ENCODE data around the gene GPR158.

GPR158 gene

DNA sequence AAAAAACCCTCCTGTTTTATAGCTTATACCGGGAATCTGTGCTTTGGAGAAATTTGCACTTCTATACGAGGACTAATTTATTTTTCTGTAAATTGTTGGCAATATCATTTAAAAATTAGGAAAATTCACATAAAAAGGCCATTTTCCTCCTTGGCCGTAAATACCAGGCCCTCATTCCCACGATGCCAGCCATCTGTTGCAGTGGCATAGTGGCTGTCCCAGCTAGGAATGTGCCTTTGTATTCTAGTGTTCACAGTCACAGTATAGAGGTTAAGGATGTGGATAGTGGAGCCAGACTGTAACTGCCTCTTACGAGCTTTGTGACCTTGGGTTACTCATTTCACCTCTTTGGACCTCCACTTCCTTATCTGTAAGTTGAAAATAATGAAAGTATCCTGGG is 312.5 kb downstream of the GPR158 start:
- no peaks in the 10 kb centered on the region for H3K9me3 ChIP-seq
- no peak overlapping the region for H3K4me3 ChIP-seq
- H3K36me3 ChIP-seq (replicated peaks): no peaks in the 10 kb centered on the region
- H3K27me3 ChIP-seq (ENCODE audit: low read depth): no peaks in the 10 kb centered on the region
- no peak for DNase-seq (ENCODE audit: low spot score in 2 of 2)
- in situ Hi-C loops (cut with MboI; ENCODE audit: low sequenced_read_pairs): no loop called here
- no peaks in the 10 kb centered on the region for H3K4me1 ChIP-seq

DNA sequence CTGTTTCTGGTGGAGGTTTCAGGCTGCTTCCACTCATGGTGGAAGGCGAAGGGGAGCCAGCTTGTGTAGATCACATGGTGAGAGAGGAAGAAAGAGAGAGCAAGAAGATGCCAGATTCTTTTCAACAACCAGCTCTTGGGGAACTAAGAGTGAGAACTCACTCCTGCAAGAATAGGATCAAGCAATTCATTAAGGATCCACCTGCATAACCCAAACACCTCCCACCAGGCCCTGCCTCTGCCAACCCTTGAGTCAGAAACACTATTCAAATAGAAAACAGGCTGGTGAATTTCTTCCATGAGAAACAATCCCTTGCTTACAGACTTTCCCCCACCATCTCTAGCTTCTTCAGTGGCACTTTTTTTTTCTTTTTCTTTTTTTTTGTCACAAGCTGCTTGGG is 317.2 kb downstream of the GPR158 start:
- in situ Hi-C loops (cut with MboI; ENCODE audit: low sequenced_read_pairs): no loop called here
- Histone ChIP-seq H3K9me3 (no peaks in the 10 kb centered on the region), H3K4me1 (no peaks in the 10 kb centered on the region; the same call in 1 of the 2 replicates), H3K27me3 (ENCODE audit: low read depth) (no peaks in the 10 kb centered on the region), H3K4me3 (no peak overlapping the region), H3K36me3 (replicated peaks) (no peaks in the 10 kb centered on the region)
- no peak for DNase-seq (ENCODE audit: low spot score in 2 of 2)

DNA sequence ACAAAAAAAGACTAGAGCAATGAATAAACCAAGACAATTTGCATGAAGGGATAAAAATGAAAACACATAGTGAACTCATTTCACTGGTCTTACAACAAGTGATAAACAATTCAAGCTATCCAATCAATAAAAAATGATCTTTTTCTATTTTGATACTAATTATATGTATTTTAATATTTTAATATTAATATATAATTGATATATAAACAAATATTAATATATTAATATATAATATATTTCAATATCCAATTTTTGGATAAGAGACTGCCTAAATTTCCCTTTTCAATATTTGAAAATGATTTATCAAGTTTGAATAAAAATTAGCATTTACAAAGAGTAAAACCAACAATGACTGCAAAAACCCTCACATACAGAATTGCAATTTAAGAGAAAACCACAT is 317.9 kb downstream of the GPR158 start:
- DNase-seq (ENCODE audit: low spot score in 2 of 2): no peak
- in situ Hi-C loops (cut with MboI; ENCODE audit: low sequenced_read_pairs): no loop called here
- no peaks in the 10 kb centered on the region; the same call in 1 of the 2 replicates for H3K4me1 ChIP-seq
- no peaks in the 10 kb centered on the region for H3K9me3 ChIP-seq
- H3K4me3 ChIP-seq: no peak overlapping the region
- H3K36me3 ChIP-seq (replicated peaks): no peaks in the 10 kb centered on the region
- no peaks in the 10 kb centered on the region for H3K27me3 ChIP-seq (ENCODE audit: low read depth)

DNA sequence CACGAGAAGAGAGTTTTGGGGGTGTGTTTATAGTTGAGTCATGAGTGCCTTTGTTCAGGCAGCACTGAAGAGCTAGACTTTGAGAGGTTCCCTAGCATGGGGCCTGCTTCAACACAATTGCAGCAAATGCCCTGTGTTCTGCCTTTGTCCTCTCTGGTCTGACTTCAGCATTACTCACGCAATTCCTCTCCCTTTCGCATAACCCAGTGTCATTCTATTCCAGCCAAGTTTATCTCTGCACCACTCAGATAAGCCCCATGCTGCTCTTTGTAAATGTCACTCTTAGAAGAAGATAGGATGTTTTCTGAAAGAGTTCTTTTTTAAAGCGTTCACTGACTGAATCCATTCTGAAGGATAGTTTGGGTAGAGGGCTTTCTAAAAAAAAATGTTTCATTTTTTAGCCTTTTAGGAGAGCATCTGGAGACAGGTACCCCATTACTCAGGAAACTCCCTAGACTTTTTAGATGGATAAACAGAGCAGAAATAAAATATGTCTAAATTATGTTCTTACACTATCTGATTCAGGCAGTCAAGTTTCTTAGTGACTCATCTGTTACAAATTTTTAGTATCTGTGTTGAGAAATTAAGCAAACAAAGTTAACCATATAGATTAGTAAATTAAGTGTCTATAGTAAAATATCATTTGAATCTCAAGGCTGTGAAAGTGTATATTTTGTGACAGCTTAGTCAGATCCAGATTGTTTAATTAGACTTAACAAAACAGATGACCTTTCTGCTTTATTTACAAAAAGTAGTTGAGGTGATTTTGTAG is 318.5 kb downstream of the GPR158 start:
- no peaks in the 10 kb centered on the region for H3K36me3 ChIP-seq (replicated peaks)
- in situ Hi-C loops (cut with MboI; ENCODE audit: low sequenced_read_pairs): no loop called here
- H3K4me3 ChIP-seq: no peak overlapping the region
- DNase-seq (ENCODE audit: low spot score in 2 of 2): peak; percentile 22 to 36
- H3K27me3 ChIP-seq (ENCODE audit: low read depth): no peaks in the 10 kb centered on the region
- no peaks in the 10 kb centered on the region; the same call in 1 of the 2 replicates for H3K4me1 ChIP-seq
- no peaks in the 10 kb centered on the region for H3K9me3 ChIP-seq

DNA sequence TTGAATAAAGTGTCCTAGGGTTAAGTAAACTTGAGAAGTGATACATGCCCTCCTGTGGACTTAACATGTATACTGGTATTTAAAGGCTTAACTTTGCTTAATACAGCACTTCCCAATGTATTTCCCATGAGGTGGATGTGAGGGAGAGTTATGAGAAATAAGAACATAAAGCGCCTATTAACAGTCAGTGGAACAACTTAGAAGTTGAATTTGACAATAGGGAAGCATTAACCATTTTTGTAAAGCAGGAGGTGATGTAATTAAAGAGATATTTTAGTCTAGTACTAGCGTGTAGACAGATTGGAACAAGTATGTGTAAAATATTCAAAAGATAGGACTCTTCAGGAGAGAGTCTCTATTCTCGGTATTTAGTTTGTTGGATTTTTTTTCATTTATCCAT is 322.4 kb downstream of the GPR158 start:
- no peak for DNase-seq (ENCODE audit: low spot score in 2 of 2)
- Histone ChIP-seq H3K27me3 (ENCODE audit: low read depth) (no peaks in the 10 kb centered on the region), H3K4me3 (no peak overlapping the region), H3K36me3 (replicated peaks) (no peaks in the 10 kb centered on the region), H3K9me3 (no peaks in the 10 kb centered on the region), H3K4me1 (no peaks in the 10 kb centered on the region; the same call in 1 of the 2 replicates)
- in situ Hi-C loops (cut with MboI; ENCODE audit: low sequenced_read_pairs): no loop called here

DNA sequence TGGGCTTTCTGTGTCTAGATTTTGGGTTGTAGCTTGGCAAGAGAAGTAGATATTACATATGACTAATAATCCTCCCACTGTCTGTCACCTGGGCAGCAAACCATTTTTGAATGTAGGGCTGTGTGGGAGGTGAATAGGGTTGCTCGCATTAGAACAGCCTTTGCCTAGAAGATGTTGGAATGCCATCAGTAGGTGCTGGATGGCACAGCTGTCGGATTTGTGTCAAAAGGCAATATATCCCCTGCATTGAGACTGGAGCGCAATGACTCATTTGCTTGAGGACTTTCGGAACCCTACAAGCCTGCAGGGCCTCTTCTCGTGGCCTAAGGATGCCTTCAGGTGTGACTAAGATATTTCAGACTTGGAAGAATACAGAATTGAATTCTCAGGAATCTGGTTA is 323.8 kb downstream of the GPR158 start:
- no peaks in the 10 kb centered on the region for H3K27me3 ChIP-seq (ENCODE audit: low read depth)
- in situ Hi-C loops (cut with MboI; ENCODE audit: low sequenced_read_pairs): no loop called here
- no peaks in the 10 kb centered on the region for H3K4me1 ChIP-seq
- no peak overlapping the region for H3K4me3 ChIP-seq
- H3K9me3 ChIP-seq: no peaks in the 10 kb centered on the region
- no peaks in the 10 kb centered on the region for H3K36me3 ChIP-seq (replicated peaks)
- DNase-seq (ENCODE audit: low spot score in 2 of 2): no peak

DNA sequence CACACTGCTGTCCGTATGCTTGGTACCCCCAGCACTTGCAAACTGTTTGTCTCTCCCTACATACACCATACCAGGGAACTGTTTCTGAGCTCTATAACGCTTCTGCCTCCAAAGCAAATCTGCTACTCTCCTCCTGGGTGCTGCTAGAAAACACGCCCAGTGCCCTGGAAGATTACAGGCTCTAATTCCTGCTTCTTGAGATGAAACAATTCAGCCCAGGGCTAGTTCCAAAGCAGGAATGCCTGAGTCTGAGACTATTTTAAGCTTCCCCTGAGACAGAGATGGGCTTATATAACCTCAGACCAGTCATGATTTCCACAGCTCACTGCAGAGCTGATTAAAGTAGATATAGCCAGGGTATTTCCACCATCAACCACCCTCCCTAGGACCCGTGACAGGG is 327.1 kb downstream of the GPR158 start:
- in situ Hi-C loops (cut with MboI; ENCODE audit: low sequenced_read_pairs): no loop called here
- Histone ChIP-seq H3K4me3 (no peak overlapping the region), H3K4me1 (no peaks in the 10 kb centered on the region), H3K36me3 (replicated peaks) (no peaks in the 10 kb centered on the region), H3K27me3 (ENCODE audit: low read depth) (no peaks in the 10 kb centered on the region), H3K9me3 (no peaks in the 10 kb centered on the region)
- DNase-seq (ENCODE audit: low spot score in 2 of 2): no peak

DNA sequence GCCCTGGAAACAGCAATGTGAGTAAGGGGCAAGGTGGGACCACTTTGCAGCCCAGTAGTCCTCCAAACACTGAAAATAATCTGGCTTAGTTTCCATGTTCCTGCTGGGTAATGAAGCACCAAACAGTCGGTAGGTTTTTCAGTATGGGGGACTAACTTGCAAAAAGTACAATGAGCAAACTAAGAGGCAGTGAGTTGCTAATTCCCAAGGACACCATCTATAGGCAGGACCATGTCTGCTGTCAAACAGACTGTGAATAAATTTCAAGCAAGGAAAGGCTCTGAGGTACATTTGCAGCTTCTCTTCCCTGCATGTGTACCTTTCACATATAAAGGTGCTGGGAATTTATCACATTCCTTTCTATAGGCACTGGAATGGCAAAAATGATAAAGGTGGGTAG is 327.7 kb downstream of the GPR158 start:
- in situ Hi-C loops (cut with MboI; ENCODE audit: low sequenced_read_pairs): no loop called here
- no peaks in the 10 kb centered on the region for H3K4me1 ChIP-seq

DNA sequence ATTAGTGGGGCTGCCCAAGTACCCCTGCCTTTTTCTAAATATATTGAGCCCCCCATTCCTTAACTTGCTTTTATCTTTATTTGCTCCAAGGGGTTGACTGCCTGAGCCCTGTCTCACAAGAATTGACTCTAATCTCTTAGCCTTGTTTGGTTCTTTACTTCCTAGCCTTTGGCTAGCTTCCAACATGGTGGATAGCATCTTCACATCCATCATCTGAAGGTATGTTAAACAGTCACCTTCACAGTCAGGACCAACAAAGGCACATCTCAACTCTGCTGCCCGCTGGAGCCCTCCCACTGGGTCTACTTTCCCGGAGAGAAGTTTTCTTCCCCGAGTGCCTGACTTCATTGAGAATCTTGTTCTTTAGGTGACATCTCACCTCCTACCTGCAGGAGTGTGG is 329.5 kb downstream of the GPR158 start:
- in situ Hi-C loops (cut with MboI; ENCODE audit: low sequenced_read_pairs): no loop called here
- H3K9me3 ChIP-seq: no peaks in the 10 kb centered on the region
- no peak overlapping the region for H3K4me3 ChIP-seq
- no peaks in the 10 kb centered on the region for H3K36me3 ChIP-seq (replicated peaks)
- DNase-seq (ENCODE audit: low spot score in 2 of 2): no peak
- no peaks in the 10 kb centered on the region for H3K27me3 ChIP-seq (ENCODE audit: low read depth)
- H3K4me1 ChIP-seq: no peaks in the 10 kb centered on the region

More for the DNA sequence above, 327.7 kb downstream of the GPR158 start:
- no peaks in the 10 kb centered on the region for H3K9me3 ChIP-seq
- no peak overlapping the region for H3K4me3 ChIP-seq
- no peaks in the 10 kb centered on the region for H3K36me3 ChIP-seq (replicated peaks)
- DNase-seq (ENCODE audit: low spot score in 2 of 2): no peak
- no peaks in the 10 kb centered on the region for H3K27me3 ChIP-seq (ENCODE audit: low read depth)

DNA sequence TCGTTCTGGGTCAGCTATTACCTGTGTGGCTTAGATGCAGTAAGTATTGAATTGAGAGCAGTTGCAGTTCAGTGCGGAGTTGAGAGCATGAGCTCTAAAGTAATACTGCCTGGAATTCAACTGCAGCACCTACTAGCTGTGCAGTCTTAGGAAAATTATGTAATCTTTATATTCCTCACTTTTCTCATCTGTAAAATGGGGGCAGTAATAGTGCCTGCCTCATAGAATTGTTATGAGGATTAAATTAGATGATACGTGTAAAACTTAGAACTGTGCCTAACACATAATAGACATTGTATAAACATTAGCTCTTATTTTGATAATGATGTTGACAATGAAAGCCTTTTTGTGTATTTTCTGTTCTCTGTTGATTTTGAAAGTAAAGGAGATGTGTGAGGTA is 330.0 kb downstream of the GPR158 start:
- Histone ChIP-seq H3K27me3 (ENCODE audit: low read depth) (no peaks in the 10 kb centered on the region), H3K9me3 (no peaks in the 10 kb centered on the region), H3K4me3 (no peak overlapping the region), H3K36me3 (replicated peaks) (no peaks in the 10 kb centered on the region), H3K4me1 (no peaks in the 10 kb centered on the region)
- no peak for DNase-seq (ENCODE audit: low spot score in 2 of 2)
- in situ Hi-C loops (cut with MboI; ENCODE audit: low sequenced_read_pairs): no loop called here

DNA sequence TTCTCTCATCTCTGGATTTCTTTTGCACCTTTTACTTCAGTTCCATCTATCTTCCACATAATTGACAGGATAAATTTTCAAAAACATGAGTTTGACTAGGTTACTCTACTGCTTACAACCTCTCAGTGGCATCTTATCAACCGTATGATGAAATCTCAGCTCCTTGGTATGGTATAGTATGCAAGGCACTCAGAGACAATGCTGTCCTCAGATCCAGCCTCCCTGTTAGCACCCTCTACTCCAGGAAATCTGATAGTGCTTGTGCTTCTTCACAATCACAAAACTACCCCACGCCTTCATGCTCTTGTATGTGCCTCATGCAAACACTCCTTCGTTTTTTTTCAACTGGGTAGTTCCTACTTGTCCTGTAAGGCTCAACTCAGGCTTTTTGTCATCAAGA is 330.7 kb downstream of the GPR158 start:
- H3K36me3 ChIP-seq (replicated peaks): no peaks in the 10 kb centered on the region
- no peak for DNase-seq (ENCODE audit: low spot score in 2 of 2)
- in situ Hi-C loops (cut with MboI; ENCODE audit: low sequenced_read_pairs): no loop called here
- no peaks in the 10 kb centered on the region for H3K4me1 ChIP-seq
- H3K9me3 ChIP-seq: no peaks in the 10 kb centered on the region
- H3K27me3 ChIP-seq (ENCODE audit: low read depth): no peaks in the 10 kb centered on the region
- H3K4me3 ChIP-seq: no peak overlapping the region

DNA sequence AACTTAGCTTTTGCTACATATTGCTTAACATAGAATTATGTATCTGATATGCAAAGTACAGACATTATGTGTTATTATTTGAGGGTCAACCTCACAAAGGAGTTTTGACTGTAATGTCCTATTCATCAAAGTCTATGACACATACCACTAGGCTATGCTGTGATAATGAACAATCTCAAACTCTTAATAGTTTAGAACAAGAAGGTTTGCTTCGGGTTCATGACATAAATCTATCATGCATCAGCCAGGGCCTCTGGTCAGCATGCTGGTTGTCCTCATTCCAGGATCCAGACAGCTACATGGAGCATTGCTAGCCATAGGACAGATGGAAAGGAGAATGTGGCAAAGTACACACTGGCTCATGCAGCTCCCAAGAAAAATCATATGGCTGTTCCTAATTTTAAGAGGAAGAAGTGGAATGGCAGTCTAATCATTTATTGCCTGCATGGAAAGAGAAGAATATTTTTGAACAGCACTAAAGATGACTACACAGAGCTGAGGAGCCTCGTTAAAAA is 332.1 kb downstream of the GPR158 start:
- H3K4me1 ChIP-seq: no peaks in the 10 kb centered on the region
- in situ Hi-C loops (cut with MboI; ENCODE audit: low sequenced_read_pairs): no loop called here
- DNase-seq (ENCODE audit: low spot score in 2 of 2): no peak
- H3K4me3 ChIP-seq: no peak overlapping the region
- no peaks in the 10 kb centered on the region for H3K27me3 ChIP-seq (ENCODE audit: low read depth)
- H3K36me3 ChIP-seq (replicated peaks): no peaks in the 10 kb centered on the region
- H3K9me3 ChIP-seq: no peaks in the 10 kb centered on the region

DNA sequence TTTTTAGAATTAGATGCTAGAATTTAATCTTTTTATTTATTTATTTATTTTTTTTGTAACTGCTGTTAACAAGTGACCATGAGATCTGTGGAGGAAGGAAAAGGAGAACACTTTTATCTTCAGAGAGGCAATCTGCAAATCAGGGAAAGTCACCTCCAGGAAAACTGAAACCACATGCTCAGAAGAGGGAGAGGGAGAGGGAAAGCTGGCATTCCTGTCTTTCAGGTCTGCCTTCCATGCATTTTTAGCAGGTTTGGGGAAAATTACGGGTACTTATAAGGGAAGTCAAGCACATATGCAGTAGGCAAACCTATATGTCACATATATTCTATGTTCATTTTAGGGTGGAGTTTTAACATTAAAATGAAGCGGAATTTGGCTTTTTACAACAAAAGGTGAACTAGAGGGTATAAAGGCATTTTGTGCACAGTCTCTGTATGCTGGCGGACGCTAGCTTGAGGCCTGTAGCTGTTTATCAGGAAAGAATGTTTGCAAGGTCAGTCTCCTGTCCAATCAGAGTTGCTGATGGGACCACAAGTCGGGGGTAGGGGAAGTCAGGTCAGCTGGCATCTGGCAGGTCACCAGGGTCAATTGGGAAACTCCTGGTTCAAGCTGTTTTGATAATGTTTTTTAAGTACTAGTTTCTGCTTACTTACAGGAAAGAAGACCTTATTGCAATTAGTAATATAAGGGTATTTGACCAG is 333.5 kb downstream of the GPR158 start:
- no peaks in the 10 kb centered on the region for H3K9me3 ChIP-seq
- DNase-seq (ENCODE audit: low spot score in 2 of 2): no peak
- H3K4me3 ChIP-seq: no peak overlapping the region
- H3K27me3 ChIP-seq (ENCODE audit: low read depth): no peaks in the 10 kb centered on the region
- H3K36me3 ChIP-seq (replicated peaks): no peaks in the 10 kb centered on the region
- no peaks in the 10 kb centered on the region for H3K4me1 ChIP-seq
- in situ Hi-C loops (cut with MboI; ENCODE audit: low sequenced_read_pairs): no loop called here

DNA sequence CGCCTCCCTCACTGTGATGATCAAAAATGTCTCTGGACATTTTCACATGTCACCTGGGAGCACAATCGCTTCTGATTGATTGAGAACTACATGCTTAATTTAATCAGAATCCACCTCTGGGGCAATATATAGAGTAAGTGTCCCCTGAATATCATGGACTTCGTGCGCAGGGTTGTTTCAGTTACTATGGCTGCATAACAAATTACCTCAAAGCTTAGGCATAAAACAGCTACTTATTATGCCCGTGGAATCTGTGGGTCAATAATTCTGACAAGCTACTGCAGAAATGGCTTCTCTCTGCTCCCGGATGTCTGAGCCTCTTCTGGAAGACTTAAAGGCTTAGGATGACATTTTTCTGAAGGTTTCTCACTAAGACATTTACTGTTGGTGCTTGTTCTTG is 334.4 kb downstream of the GPR158 start:
- no peak for DNase-seq (ENCODE audit: low spot score in 2 of 2)
- in situ Hi-C loops (cut with MboI; ENCODE audit: low sequenced_read_pairs): no loop called here

More for the DNA sequence above, 334.4 kb downstream of the GPR158 start:
- Histone ChIP-seq H3K9me3 (no peaks in the 10 kb centered on the region), H3K4me3 (no peak overlapping the region), H3K36me3 (replicated peaks) (no peaks in the 10 kb centered on the region), H3K4me1 (no peaks in the 10 kb centered on the region), H3K27me3 (ENCODE audit: low read depth) (no peaks in the 10 kb centered on the region)

Data from HAP-1 (cell line).